ENCODE data around the gene SPTB.

Gene SPTB

GRCh38 chr14:64848239-64848638 is 31.5 kb downstream of the SPTB start:
- DNase-seq: no peak

- no peak for DNase-seq
Observed at GRCh38 chr14:64846319-64846718, 33.4 kb downstream of the SPTB start.

- peak; percentile 85 for DNase-seq
Observed at GRCh38 chr14:64845878-64846277, 33.8 kb downstream of the SPTB start.

- DNase-seq: no peak
Observed at GRCh38 chr14:64844969-64845536, 34.7 kb downstream of the SPTB start.

DNA sequence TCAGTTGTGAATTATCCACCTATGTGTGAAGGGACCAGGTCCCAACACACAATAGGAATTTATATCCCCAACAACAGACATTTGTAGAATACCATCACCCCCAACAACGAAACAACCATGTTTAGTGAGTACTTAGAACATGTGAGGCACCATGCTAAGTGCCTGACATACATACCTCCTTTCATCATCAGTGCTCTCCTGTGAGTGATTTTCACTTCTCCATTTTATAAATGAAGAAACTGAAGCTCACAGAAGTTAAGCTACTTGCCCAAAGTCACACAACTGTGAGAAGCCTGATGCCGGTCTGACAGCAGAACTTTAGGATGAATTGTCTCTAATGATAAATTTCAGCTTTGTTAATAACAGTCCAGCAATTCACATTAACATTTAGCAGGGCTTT is 35.4 kb downstream of the SPTB start:
- DNase-seq: no peak

DNA sequence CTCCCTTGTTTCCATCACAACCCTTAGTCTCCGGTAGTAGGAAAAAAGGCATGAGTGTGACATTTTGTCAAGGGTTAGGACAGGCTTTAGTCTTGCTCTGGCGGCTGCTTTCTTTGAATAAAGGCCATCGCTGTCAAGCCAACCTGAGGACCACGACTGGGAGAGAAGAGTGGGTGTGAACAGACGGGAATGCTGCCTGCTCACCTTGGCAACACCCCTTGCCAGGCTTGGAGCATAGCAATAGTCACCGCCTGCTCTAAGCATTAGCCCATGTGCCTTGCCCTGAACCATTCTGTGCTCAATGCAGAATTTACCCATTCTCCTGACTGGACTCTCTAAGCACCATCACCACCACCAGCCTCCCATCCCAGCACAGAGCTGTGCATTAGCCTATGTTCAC is 36.2 kb downstream of the SPTB start:
- no peak for DNase-seq

DNA sequence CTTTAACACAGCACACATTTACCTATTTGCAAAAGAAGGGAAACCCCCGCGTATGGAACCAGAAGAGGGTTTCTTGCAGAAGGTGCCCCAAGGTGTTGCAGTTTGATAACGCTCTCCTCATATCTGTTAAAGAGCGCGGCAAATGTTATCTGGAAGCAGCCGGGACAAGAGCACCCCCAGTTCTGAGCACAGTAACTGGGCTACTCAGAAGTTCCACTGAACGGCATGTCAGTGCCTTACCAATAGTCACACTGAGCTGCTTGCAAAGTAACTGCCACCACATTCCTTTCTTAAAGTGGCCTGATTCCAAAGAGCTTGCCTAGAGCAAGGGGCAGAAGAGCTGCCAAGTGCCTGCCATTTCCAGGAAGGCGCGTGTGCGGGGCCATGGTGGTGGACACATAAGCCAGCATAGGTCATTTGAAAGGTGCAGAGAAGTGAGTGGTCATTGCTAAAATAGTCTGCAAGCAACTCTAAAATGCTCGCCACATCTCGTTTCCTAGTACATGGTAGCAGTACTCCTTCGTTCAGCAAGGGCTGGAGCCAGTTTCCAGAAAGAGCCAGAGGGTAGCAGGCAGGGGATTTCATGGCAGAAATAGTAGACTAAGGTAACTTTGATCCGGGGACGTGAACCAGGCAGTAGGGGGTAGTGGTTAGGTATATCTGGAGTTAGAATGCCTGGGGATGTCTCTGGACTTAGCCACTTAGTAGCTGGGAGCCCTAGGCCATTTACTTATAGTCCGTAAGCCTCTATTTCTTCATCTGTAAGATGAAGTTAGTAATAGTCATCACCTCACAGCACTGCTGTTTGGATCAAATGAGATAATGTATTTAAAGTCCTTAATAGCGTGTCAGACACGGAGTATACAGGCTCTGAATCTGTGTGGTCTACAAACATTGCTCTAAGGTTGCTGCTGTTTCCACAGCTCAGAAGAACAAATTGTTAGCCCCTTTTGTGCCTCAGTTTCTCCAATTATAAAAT is 37.6 kb downstream of the SPTB start:
- peak; percentile 68 for DNase-seq

DNA sequence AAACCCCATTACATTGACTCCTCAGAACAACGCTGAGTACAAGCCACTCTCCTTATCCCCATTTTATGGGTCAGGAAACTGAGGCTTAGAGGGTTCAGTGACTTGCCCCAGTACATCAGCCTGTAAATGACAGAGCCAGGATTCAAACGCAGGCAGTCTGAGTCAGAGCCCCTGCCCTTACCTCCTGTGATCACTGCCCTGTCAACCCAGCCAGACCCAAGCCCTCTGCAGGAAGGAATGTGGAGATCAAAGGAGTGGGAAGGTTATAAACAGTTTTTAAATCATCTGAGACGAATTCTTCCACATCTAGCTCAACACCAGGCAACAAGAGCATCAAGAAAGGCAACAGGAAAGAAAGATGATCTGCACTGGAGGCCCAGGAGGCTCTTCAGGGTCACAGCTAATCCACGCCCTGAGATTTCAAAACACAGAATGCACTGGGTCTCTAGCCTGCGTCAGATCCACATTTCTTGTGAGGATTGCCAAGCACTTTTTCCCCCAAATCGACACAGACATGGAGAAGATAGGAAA is 38.5 kb downstream of the SPTB start:
- DNase-seq: peak; percentile 96

- DNase-seq: no peak
Observed at GRCh38 chr14:64838656-64839055, 41.1 kb downstream of the SPTB start.

DNA sequence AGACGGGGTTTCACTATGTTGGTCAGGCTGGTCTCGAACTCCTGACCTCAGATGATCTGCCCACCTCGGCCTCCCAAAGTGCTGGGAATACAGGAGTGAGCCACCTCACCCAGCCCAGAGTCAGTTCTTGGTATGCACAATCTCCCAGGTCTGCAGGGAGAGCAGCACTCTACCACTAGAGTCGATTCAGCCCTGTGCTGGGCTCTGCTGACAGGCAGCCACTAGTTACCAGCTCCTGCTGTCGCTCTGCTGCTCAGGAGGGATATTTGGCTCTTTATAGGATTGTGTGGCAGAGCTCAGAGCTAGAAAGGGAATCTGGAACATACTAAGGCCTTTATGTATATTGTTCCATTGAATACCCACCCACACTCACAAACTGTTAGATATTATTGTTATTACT is 44.3 kb downstream of the SPTB start:
- no peak for DNase-seq

- DNase-seq: no peak
Observed at GRCh38 chr14:64834965-64835364, 44.7 kb downstream of the SPTB start.

GRCh38 chr14:64831419-64831818 is 48.3 kb downstream of the SPTB start:
- no peak for DNase-seq

DNA sequence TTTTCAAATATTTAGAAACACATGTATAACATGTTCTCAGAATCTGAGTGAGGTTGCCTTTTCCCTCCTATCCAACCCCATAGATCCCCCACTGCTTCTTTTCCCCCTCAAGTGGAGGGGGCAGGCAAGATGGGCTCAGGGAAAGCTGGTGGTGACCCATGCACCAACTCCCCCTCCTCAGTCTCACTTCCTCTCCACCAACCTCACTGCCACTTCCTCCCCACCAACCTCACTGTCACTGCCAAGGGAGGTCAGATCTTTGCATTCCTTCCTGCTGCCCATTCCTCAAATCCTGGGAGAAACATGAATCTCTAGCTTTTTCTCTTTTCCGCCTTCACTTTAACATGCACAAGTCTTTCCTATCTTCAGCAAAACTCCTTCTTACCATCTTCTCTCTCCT is 48.7 kb downstream of the SPTB start:
- DNase-seq: no peak

DNA sequence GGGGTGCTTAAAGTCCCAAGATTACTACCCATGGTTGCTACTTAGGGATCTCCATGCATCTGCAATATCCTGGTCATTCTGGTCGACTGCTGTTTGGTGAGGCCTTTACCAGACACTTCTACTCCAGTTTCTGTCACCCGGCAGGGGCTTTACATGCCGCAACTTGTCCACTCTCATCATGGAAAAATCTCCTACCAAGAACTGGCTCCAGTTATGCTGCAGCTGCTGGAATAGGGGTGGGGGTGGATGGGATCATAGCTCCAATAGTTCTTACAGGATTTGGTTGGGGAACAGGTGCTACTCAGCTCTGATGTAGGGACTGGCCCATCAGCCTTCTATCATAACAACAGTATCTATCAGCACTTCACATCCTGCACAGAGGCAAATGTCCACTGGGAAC is 51.6 kb downstream of the SPTB start:
- no peak for DNase-seq

GRCh38 chr14:64826845-64827244 is 52.9 kb downstream of the SPTB start:
- DNase-seq: no peak

- DNase-seq: no peak
Observed at GRCh38 chr14:64826333-64826732, 53.4 kb downstream of the SPTB start.

GRCh38 chr14:64825509-64825908 is 54.2 kb downstream of the SPTB start:
- DNase-seq: peak; percentile 79

GRCh38 chr14:64825006-64825405 is 54.7 kb downstream of the SPTB start:
- no peak for DNase-seq

DNA sequence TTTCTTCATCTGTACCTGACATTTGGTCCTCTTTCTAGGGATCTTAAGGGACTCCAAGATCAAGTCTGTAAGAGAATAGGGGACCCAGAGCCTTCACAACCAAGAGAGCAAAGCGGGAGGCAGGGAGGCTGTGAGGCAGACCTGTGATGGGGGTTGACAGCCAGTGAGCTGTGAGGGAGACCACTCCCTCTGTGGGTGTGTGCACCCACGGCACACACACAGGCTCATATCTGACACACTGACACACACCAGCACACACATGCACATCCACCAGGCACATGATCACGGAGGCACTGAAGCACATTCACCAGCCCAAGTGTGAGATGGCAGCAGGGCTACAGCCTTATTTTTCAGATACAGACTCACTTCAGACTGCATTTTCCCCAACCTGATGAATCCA is 55.2 kb downstream of the SPTB start:
- no peak for DNase-seq

GRCh38 chr14:64823305-64823861 is 56.3 kb downstream of the SPTB start:
- DNase-seq: peak; percentile 91

GRCh38 chr14:64821651-64822050 is 58.1 kb downstream of the SPTB start:
- DNase-seq: peak; percentile 69

GRCh38 chr14:64818151-64818550 is 61.6 kb downstream of the SPTB start:
- DNase-seq: peak; percentile 35

GRCh38 chr14:64817631-64818030 is 62.1 kb downstream of the SPTB start:
- peak; percentile 67 for DNase-seq
